22Rv1 (cell line): ENCODE results near the gene CHSY1.

Experiments used
- CTCF ChIP-seq: fragments of 450-650 bp; IDR thresholded peaks from 2 replicates; pipeline ENCODE4 v1.5.1; 2017; ENCODE audit warnings: mild to moderate bottlenecking
- ZFX ChIP-seq: fragments of 450-650 bp; IDR thresholded peaks from 2 replicates; pipeline ENCODE4 v1.6.1; 2017; ENCODE audit warnings: antibody characterized with exemption, borderline replicate concordance

- TF ChIP-seq CTCF (no peak), ZFX (no peak)
Observed at GRCh38 chr15:101280007-101280406, 28.2 kb upstream of the CHSY1 start.
